ENCODE data around the gene GNB1.
A peak's percentile ranks its signal among the peaks of the same experiment; 100 is the strongest.

Gene GNB1

DNA sequence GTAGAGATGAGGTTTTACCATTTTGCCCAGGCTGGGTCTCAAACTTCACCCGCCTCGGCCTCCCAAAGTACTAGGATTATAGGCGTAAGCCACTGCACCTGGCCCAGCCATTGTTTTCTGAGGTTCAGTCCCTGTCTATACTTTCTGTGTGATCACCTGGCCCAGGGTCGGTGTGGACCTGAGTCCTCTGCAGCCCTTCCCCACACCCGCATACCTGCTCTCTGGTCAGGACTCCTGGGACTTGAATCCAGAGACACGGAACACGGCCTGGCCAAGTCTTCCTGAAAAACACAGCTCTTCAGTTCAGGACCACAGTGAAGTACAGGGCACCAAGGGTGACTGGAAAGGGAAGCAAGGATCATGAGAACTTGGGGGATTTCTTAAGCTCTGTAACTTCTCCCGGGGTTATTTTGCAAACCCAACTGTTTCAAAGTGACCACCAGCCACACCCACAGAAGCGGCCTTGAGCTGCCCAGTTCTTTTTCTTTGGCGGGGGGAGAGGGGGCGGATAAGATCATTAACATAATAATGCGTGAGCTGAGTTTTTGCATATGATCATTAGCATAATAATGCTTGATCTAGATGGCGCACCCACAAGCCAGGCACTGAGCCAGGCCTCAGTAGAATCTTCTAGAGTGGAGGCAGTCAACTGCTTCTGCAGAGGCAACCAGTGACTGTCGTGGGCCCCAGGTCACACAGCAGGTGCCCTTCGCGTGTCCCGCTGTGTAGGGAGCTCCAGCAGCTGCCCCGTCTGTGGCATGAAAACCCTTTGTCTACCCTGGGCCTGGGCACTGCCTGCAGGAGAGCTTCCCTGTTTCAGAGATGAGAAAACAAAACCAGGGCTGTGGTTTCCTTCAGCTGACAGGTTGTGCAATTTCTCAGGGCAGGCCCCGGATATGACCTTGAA lies 110.9 kb downstream of the GNB1 start:
- DNase-seq, result peak; percentile 53 to 61

DNA sequence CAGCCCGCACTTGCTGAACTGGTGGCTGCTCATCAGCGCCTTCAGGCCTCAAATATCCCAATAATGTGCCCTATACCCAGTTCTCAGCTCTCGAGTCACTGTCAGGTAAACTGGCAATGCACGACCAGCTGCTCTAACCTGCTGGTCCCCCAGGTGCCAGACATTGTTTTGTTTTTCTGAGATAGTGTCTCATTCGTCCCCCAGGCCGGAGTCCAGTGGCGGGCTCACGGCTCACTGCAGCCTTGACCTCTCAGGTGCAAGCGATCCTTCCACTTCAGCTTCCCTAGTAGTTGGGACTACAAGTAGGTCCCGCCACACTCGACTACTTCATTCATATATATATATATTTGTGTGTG lies 111.6 kb downstream of the GNB1 start:
- no peak for DNase-seq

- DNase-seq, result peak; percentile 77 to 84
These were observed 112.1 kb downstream of the GNB1 start for GRCh38 chr1:1778663-1779319.

DNA sequence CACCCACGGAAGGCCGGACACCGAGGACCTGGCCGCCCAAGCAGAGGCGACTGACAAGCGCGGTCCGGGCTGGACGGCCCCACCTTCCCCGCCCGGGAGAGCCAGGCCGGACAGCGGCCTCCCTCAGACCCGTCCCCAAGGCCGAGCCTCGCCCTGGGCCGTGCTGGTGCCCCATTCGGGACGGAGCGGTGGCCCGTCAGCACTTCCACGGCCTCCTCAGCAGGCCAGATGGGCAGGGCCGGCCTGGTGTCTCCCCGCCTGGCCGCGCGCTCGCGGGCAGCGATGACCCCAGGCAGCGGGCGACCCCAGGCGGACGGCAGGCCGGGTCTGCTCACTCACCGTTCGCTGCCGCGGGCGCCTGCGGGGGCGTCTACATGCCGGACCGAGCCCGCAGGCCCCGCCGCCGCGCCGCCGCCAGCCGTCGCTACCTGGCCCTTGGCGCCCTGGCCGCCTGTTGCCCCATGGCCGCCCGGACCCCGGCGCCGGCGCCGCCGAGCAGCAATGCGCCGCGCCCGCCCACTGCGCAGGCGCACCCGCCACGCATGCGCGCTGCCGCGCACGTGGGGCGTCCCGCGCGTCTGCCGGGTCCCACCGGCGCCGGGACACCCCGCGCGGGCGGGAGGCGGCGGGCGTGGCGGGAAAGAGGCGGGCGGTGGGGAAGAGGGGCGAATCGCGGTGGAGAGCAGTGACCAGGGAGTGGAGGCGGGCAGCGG lies 112.8 kb downstream of the GNB1 start, which contains the start of gene NADK:
NADK (minus strand) TSS at position 521 of the 713 bp plus-strand sequence. CDS start 13,064 bp downstream, outside the sequence.
- DNase-seq, result peak; percentile 73 to 76

DNA sequence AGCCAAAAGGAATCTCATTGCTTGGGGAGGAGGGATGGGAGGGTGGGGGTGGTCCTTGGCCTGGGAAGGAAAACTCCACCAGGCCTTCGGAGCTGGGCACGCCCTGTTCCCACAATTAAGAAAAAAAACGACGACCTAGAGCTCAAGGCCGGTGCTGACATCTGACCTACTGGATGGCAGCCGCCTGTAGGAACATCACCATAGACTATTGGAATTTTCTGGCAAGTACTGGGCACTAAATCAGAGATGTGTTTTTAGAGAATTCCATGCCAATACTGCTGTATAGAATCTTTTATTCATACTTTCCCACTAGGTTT lies 113.3 kb downstream of the GNB1 start:
- no peak for DNase-seq

DNA sequence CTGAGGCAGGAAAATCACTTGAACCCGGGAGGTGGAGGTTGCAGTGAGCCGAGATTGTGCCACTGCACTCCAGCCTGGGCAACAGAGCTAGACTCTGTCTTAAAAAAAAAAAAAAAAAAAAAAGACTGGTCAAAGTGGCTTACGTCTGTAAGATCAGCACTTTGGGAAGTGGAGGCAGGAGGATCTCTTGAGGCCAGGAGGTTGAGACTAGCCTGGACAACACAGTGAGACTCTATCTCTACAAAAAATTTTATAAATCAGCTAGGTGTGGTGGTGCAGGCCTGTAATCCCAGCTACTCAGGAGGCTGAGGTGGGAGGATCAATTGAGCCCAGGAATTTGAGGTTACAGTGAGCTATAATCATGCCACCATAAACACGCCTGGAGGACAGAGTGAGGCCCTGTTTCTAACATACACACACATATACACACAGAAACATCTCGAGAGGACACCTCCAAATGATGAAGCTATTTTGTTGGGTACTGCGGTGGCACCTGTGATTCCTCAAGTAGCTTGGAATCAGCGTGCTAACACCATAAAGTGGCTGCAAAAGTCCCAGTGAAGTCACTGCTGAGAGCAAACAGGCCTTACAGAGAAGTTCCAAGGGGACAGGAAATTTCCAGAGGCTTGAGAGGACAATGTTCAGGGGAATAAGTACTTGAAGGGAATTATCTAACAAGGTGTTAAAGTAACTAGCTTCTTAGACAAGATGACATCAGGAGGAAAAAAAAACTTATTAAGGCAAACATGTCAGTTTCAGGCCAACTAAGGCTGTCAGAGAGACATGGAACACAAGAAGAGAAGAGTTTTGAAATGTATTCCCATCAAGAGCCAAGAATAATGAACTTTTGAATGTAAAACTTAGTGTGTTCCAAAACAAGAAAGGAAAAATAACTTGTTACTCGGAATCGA lies 114.0 kb downstream of the GNB1 start:
- no peak for DNase-seq

GRCh38 chr1:1775327-1776226 lies 115.3 kb downstream of the GNB1 start:
- DNase-seq, result no peak

GRCh38 chr1:1773874-1774273 lies 117.0 kb downstream of the GNB1 start:
- no peak for DNase-seq

DNA sequence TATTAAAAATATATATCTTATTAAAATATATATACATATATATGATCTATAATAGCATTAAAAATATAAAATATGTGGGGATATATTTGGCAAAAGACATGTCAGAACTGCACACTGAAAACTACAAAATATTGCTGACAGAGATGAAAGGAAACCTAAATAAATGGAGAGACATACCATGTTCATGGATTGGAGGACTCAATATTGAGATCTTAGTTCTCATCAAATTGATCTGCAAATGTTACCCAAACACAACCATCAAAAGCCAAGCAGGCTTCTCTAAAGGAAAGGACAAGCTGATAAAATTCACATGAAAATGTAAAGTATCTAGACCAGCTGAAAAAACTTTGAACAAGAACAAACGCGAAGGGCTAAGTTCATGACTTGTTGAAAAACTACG lies 119.8 kb downstream of the GNB1 start:
- DNase-seq, result no peak

DNA sequence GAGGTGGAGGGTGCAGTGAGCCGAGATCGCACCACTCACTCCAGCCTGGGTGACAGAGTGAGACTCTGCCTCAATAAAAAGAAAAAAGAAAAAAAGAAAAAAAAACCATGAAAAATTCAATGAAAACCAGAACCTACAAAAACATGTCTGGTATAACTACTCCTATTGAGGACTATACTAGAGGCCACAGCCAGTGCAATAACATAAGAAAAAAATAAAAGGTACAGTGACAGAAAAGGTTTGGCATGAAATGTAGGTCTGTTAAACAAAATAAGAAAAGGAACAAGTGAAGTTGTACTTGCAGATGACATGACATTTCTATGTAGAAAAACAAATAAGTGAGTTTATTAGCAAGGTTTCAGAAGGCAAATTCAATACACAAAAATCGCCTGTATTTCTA lies 120.8 kb downstream of the GNB1 start:
- DNase-seq, result no peak

DNA sequence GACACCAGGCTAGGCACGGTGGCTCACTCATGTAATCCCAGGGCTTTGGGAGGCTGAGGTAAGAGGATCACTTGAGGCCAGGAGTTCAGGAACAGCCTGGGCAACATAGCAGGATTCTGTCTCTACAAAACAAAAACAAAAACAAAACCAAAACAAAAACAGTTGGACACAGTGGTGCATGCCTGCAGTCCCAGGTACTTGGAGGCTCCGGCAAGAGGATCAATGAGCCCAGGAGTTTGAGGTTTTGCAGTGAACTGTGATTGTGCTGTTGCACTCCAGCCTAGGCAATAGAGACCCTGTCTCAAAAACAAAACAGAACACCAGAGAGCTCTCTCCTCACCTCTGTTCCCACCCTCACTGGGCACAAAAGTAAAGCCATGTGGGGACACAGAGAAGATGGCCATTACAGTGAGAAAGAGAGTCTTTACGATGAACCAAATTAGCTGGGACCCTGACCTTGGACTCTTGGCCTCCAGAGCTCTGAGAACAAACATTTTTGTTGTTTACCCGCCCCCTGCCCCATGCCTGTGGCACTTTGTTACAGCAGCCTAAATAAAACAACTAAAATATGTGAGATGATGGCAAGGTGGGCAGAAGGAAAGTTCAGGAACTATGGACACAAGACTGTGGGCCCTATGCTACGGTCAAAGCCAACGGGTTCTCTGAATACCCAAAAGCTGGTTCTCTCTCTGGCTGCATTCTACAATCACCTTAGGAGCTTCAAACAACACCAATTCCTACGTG lies 122.5 kb downstream of the GNB1 start:
- no peak for DNase-seq

GRCh38 chr1:1764876-1765470 lies 125.9 kb downstream of the GNB1 start:
- no peak for DNase-seq

- no peak for DNase-seq
These were observed 126.9 kb downstream of the GNB1 start for GRCh38 chr1:1763657-1764621.

GRCh38 chr1:1761504-1762376 lies 129.1 kb downstream of the GNB1 start:
- no peak for DNase-seq

GRCh38 chr1:1760715-1761114 lies 130.2 kb downstream of the GNB1 start:
- no peak for DNase-seq

DNA sequence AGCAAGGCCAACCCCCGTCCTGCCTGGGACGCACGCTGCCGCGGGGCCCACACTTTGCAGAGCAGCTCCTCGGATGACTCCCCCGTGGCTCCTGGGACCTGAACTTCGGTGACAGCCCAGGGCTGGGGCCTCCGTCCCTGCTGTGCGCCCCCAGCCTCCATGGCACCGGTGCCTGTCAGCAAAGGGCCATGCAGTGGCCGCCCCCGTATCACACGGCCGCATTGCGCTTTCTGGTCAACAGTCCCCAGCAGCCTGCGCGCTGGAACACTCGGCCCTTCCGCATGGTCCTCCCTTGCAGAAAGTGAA lies 130.6 kb downstream of the GNB1 start:
- no peak for DNase-seq

GRCh38 chr1:1759456-1760344 lies 131.2 kb downstream of the GNB1 start:
- no peak for DNase-seq

Measured in stimulated activated CD4-positive, alpha-beta T cell treated with anti-CD3 and anti-CD28 coated beads, Interleukin-2, amount 100 ng/mL, for 24 hours (primary cell).